GM19372 (cell line): Measurements from ENCODE around the gene RERE.
"Not testable (repeated sequence)": the region's sequence is repeated elsewhere in the genome, so short reads cannot be mapped to it uniquely, and the experiment has no call there.

Experiments
- ATAC-seq: cut with Tn5 transposase; IDR thresholded peaks from one replicate; pipeline ENCODE4 v1.9.1; 2021; ENCODE audit warnings: mild to moderate bottlenecking, low read depth, moderate library complexity; ENCODE audit not compliant: unreplicated experiment

Gene RERE

GRCh38 chr1:8467308-8467707, 350.1 kb downstream of the RERE start:
- ATAC-seq: no peak

GRCh38 chr1:8465692-8466091, 351.7 kb downstream of the RERE start:
- ATAC-seq: no peak

GRCh38 chr1:8465013-8465412, 352.4 kb downstream of the RERE start:
- no peak for ATAC-seq

- ATAC-seq: no peak
Observed at GRCh38 chr1:8464377-8464776, 353.1 kb downstream of the RERE start.

GRCh38 chr1:8463144-8463927, 354.1 kb downstream of the RERE start:
- ATAC-seq: no peak

- no peak for ATAC-seq
Observed at GRCh38 chr1:8462371-8462892, 355.0 kb downstream of the RERE start.

GRCh38 chr1:8461351-8462110, 355.9 kb downstream of the RERE start:
- ATAC-seq: no peak

GRCh38 chr1:8460784-8461183, 356.7 kb downstream of the RERE start:
- ATAC-seq: no peak

GRCh38 chr1:8460132-8460544, 357.3 kb downstream of the RERE start:
- ATAC-seq: no peak

GRCh38 chr1:8458607-8459006, 358.8 kb downstream of the RERE start:
- no peak for ATAC-seq

GRCh38 chr1:8457760-8458381, 359.6 kb downstream of the RERE start:
- ATAC-seq: no peak

GRCh38 chr1:8456991-8457390, 360.4 kb downstream of the RERE start:
- ATAC-seq: no peak

GRCh38 chr1:8456308-8456912, 361.0 kb downstream of the RERE start:
- ATAC-seq: no peak

GRCh38 chr1:8455700-8456307, 361.6 kb downstream of the RERE start:
- ATAC-seq: no peak

- no peak for ATAC-seq
Observed at GRCh38 chr1:8450312-8450711, 367.1 kb downstream of the RERE start.

GRCh38 chr1:8448911-8449661, 368.4 kb downstream of the RERE start:
- ATAC-seq: no peak

- not testable (repeated sequence) for ATAC-seq
Observed at GRCh38 chr1:8448505-8448904, 368.9 kb downstream of the RERE start.

GRCh38 chr1:8447616-8448150, 369.8 kb downstream of the RERE start:
- ATAC-seq: no peak

- not testable (repeated sequence) for ATAC-seq
Observed at GRCh38 chr1:8446119-8446518, 371.3 kb downstream of the RERE start.
